Measurements from ENCODE around the gene THRB. TPM values are rescaled to one million over a fixed set of nuclear protein-coding genes. Genes with fewer than 3 reads are reported as not detected.

The THRB gene
- total RNA-seq, 3 donors from 2014 or later: 29.8 to 40.2 (median 39.2) TPM

- DNase-seq (ENCODE audit: low spot score in 2 of 2): no peak
- no peaks in the 10 kb centered on the region for H3K36me3 ChIP-seq
- no peaks in the 10 kb centered on the region for H3K27me3 ChIP-seq
- TF ChIP-seq POLR2A (IDR thresholded peaks at IDR 0.05): no peak
- intact Hi-C loops (cut with DNase I; ENCODE audit: low total_unique reads): loop anchor here (5.0 kb wide), 1 partner anchor 152 kb away; no protein-coding TSS in a partner anchor
- H3K4me1 ChIP-seq: peaks cover 0 to 10% of the 10 kb centered on the region in 2 donors
- no peaks in the 10 kb centered on the region for H3K9me3 ChIP-seq
- H3K4me3 ChIP-seq: no peak overlapping the region
- H3K27ac ChIP-seq: no peak overlapping the region
Measured at GRCh38 chr3:24374801-24375200, 119.8 kb downstream of the THRB start.

DNA sequence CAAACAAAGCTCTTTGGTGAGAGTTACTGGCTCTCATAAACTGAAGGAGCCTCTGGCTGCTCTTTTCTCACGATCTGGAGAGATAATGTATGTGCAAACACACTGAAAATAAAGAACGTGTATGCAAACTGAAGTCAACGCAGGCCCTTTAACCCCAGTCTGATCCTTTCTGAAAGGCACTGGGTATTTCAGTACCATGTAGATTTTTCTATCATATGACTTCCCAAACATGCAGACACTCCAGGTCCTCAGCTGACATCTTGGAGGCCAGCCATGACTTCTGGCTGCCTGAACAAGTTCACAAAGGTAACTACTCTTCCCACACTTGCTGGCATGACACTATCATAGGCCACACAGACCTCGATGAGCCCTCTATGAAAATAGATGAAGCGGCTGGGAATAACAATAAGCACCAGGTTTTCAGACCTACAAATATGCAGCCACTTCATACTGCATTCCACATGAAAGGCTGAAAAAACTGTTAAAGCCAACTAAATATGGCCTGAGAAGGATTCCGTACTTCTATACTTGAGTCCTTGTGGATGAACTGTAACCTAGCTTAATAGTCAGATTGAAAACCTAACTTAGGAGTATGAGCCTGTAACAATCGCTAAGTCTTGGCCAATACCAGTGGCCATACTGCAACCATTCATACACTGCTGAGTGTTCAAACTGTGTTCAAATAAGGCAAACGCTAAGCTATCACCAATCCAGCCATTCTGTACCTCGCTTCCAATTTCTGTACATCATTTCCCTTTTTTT lies 121.3 kb downstream of the THRB start:
- H3K4me1 ChIP-seq: peaks cover 0 to 10% of the 10 kb centered on the region in 2 donors
- DNase-seq (ENCODE audit: low spot score in 2 of 2): peak; percentile 63 to 82
- no peaks in the 10 kb centered on the region for H3K9me3 ChIP-seq
- no peak overlapping the region for H3K4me3 ChIP-seq
- no peaks in the 10 kb centered on the region for H3K27me3 ChIP-seq
- H3K27ac ChIP-seq: peak overlapping the region; percentile 59 to 64
- TF ChIP-seq POLR2AphosphoS5 (IDR thresholded peaks at IDR 0.05) (no peak), POLR2A (IDR thresholded peaks at IDR 0.05) (no peak)
- TF ChIP-seq, protein P1, sequence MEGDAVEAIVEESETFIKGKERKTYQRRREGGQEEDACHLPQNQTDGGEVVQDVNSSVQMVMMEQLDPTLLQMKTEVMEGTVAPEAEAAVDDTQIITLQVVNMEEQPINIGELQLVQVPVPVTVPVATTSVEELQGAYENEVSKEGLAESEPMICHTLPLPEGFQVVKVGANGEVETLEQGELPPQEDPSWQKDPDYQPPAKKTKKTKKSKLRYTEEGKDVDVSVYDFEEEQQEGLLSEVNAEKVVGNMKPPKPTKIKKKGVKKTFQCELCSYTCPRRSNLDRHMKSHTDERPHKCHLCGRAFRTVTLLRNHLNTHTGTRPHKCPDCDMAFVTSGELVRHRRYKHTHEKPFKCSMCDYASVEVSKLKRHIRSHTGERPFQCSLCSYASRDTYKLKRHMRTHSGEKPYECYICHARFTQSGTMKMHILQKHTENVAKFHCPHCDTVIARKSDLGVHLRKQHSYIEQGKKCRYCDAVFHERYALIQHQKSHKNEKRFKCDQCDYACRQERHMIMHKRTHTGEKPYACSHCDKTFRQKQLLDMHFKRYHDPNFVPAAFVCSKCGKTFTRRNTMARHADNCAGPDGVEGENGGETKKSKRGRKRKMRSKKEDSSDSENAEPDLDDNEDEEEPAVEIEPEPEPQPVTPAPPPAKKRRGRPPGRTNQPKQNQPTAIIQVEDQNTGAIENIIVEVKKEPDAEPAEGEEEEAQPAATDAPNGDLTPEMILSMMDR (IDR thresholded peaks at IDR 0.05): no peak
- intact Hi-C loops (cut with DNase I; ENCODE audit: low total_unique reads): loop anchor here (5.0 kb wide), 1 partner anchor 151 kb away; no protein-coding TSS in a partner anchor
- no peaks in the 10 kb centered on the region for H3K36me3 ChIP-seq

- H3K36me3 ChIP-seq: no peaks in the 10 kb centered on the region
- no peak overlapping the region for H3K4me3 ChIP-seq
- no peaks in the 10 kb centered on the region for H3K27me3 ChIP-seq
- H3K9me3 ChIP-seq: no peaks in the 10 kb centered on the region
- no peak for DNase-seq (ENCODE audit: low spot score in 2 of 2)
- TF ChIP-seq POLR2A (IDR thresholded peaks at IDR 0.05) (no peak), POLR2AphosphoS5 (IDR thresholded peaks at IDR 0.05) (no peak)
- TF ChIP-seq, protein P1 (IDR thresholded peaks at IDR 0.05): no peak
- H3K4me1 ChIP-seq: peaks cover 0 to 10% of the 10 kb centered on the region in 2 donors
- peak overlapping the region in 1 of 2 donors; percentile 59 for H3K27ac ChIP-seq
- intact Hi-C loops (cut with DNase I; ENCODE audit: low total_unique reads): loop anchor here (5.0 kb wide), 1 partner anchor 150 kb away; no protein-coding TSS in a partner anchor
Measured at GRCh38 chr3:24372559-24373197, 122.0 kb downstream of the THRB start.

- TF ChIP-seq POLR2AphosphoS5 (IDR thresholded peaks at IDR 0.05) (no peak), POLR2A (IDR thresholded peaks at IDR 0.05) (no peak)
- TF ChIP-seq, protein P1 (IDR thresholded peaks at IDR 0.05): no peak
- H3K27ac ChIP-seq: no peak overlapping the region
- peaks cover 0 to 10% of the 10 kb centered on the region in 2 donors for H3K4me1 ChIP-seq
- intact Hi-C loops (cut with DNase I; ENCODE audit: low total_unique reads): loop anchor here (5.0 kb wide), 1 partner anchor 148 kb away; no protein-coding TSS in a partner anchor
- DNase-seq (ENCODE audit: low spot score in 2 of 2): no peak
- H3K36me3 ChIP-seq: no peaks in the 10 kb centered on the region
- H3K4me3 ChIP-seq: no peak overlapping the region
- no peaks in the 10 kb centered on the region for H3K9me3 ChIP-seq
- no peaks in the 10 kb centered on the region for H3K27me3 ChIP-seq
Measured at GRCh38 chr3:24370352-24371090, 124.1 kb downstream of the THRB start.

GRCh38 chr3:24368605-24369004 lies 126.0 kb downstream of the THRB start:
- no peak for DNase-seq (ENCODE audit: low spot score in 2 of 2)
- H3K27ac ChIP-seq: no peak overlapping the region
- no peak overlapping the region for H3K4me3 ChIP-seq
- no peaks in the 10 kb centered on the region for H3K36me3 ChIP-seq
- H3K27me3 ChIP-seq: no peaks in the 10 kb centered on the region
- peaks cover 0 to 15% of the 10 kb centered on the region in 2 donors for H3K4me1 ChIP-seq
- H3K9me3 ChIP-seq: no peaks in the 10 kb centered on the region
- TF ChIP-seq POLR2AphosphoS5 (IDR thresholded peaks at IDR 0.05): no peak
- TF ChIP-seq POLR2A (IDR thresholded peaks at IDR 0.05): no peak
- TF ChIP-seq, protein P1 (IDR thresholded peaks at IDR 0.05): no peak
- intact Hi-C loops (cut with DNase I; ENCODE audit: low total_unique reads): no loop called here
